Suprapubic skin (tissue), 4 donors: Measurements from ENCODE around the gene RAB6B. TPM values are rescaled to one million over a fixed set of nuclear protein-coding genes. Genes with fewer than 3 reads are reported as not detected.

ENCODE experiments used
- DNase-seq, 2 donors: peaks; one replicate each; pipeline ENCODE4 v3.0.0-alpha.2; 2019; ENCODE audit warnings: low spot score in 2 of 2
- H3K27ac ChIP-seq: fragments of 200-600 bp; sonication (generic); one replicate; pipeline ENCODE4 v1.5.1; 2019
- H3K27me3 ChIP-seq: fragments of 200-600 bp; sonication (generic); one replicate; pipeline ENCODE4 v1.5.1; 2019
- H3K36me3 ChIP-seq: fragments of 200-600 bp; sonication (generic); one replicate; pipeline ENCODE4 v1.5.1; 2019
- H3K4me1 ChIP-seq: fragments of 200-600 bp; sonication (generic); one replicate; pipeline ENCODE4 v1.5.1; 2019
- H3K4me3 ChIP-seq: fragments of 200-600 bp; sonication (generic); one replicate; pipeline ENCODE4 v1.5.1; 2019; ENCODE audit warnings: mild to moderate bottlenecking
- H3K9me3 ChIP-seq: fragments of 200-600 bp; sonication (generic); one replicate; pipeline ENCODE4 v1.5.1; 2019
- EP300 ChIP-seq: sonication (generic); formaldehyde crosslinking; IDR thresholded peaks from one replicate; pipeline ENCODE4 v1.6.1; 2017; ENCODE audit warnings: antibody characterized with exemption
- POLR2A ChIP-seq, 2 donors: fragments of 450-650 bp; IDR thresholded peaks; one replicate each; pipeline ENCODE4 v1.6.1; 2017; ENCODE audit warnings: antibody characterized with exemption in 2 of 2, mild to moderate bottlenecking in 2 of 2, moderate library complexity in 2 of 2
- POLR2AphosphoS5 ChIP-seq, 3 donors: sonication (generic); formaldehyde crosslinking; IDR thresholded peaks; one replicate each; pipeline ENCODE4 v1.6.1; 2017; ENCODE audit warnings: antibody characterized with exemption in 3 of 3
- WGBS: methylation state at CpG from one replicate; pipeline ENCODE4 v1.1.5; 2018; 5-methylcytosine and 5-hydroxymethylcytosine counted together
- total RNA-seq, 4 donors: library from RNA; depleted of rRNA; stranded (reverse); fragments of >200 nt; gene quantifications; one replicate each; pipeline ENCODE4 v1.1.0, GENCODE V29; 2016
- TF ChIP-seq, protein P1 (sequence below), 2 donors: fragments of 200-600 bp in 1 of 2; fragments of 450-650 bp in 1 of 2; sonication (generic) in 1 of 2; IDR thresholded peaks; one replicate each; pipeline ENCODE4 v1.5.1; 2016 to 2019; ENCODE audit warnings: antibody characterized with exemption in 2 of 2, mild to moderate bottlenecking in 1 of 2, moderate library complexity in 1 of 2

The RAB6B gene
- total RNA-seq, 4 donors from 2014 or later: 0.34 to 1.3 (median 0.83) TPM

- TF ChIP-seq POLR2A (IDR thresholded peaks at IDR 0.05) (no peak), POLR2AphosphoS5 (IDR thresholded peaks at IDR 0.05) (no peak), EP300 (no peak)
- no peak overlapping the region for H3K4me3 ChIP-seq
- no peaks in the 10 kb centered on the region for H3K27me3 ChIP-seq
- WGBS: 53% methylated on average over 7 of the region's 7 CpGs
- H3K27ac ChIP-seq: no peak overlapping the region
- H3K36me3 ChIP-seq: no peaks in the 10 kb centered on the region
- peak; percentile 41 to 52 for DNase-seq
- H3K4me1 ChIP-seq: peaks cover 57% of the 10 kb centered on the region
- H3K9me3 ChIP-seq: no peaks in the 10 kb centered on the region
These were observed 45.7 kb upstream of the RAB6B start for GRCh38 chr3:133941415-133941821.

GRCh38 chr3:133940536-133940935 is 44.9 kb upstream of the RAB6B start:
- Histone ChIP-seq H3K4me1 (peaks cover 49% of the 10 kb centered on the region), H3K27ac (no peak overlapping the region), H3K9me3 (no peaks in the 10 kb centered on the region), H3K27me3 (no peaks in the 10 kb centered on the region), H3K36me3 (no peaks in the 10 kb centered on the region), H3K4me3 (no peak overlapping the region)
- no peak for TF ChIP-seq EP300
- TF ChIP-seq POLR2AphosphoS5 (IDR thresholded peaks at IDR 0.05): no peak
- TF ChIP-seq, protein P1, sequence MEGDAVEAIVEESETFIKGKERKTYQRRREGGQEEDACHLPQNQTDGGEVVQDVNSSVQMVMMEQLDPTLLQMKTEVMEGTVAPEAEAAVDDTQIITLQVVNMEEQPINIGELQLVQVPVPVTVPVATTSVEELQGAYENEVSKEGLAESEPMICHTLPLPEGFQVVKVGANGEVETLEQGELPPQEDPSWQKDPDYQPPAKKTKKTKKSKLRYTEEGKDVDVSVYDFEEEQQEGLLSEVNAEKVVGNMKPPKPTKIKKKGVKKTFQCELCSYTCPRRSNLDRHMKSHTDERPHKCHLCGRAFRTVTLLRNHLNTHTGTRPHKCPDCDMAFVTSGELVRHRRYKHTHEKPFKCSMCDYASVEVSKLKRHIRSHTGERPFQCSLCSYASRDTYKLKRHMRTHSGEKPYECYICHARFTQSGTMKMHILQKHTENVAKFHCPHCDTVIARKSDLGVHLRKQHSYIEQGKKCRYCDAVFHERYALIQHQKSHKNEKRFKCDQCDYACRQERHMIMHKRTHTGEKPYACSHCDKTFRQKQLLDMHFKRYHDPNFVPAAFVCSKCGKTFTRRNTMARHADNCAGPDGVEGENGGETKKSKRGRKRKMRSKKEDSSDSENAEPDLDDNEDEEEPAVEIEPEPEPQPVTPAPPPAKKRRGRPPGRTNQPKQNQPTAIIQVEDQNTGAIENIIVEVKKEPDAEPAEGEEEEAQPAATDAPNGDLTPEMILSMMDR (IDR thresholded peaks at IDR 0.05): no peak
- TF ChIP-seq POLR2A (IDR thresholded peaks at IDR 0.05): no peak
- WGBS: 85% methylated on average over 10 of the region's 10 CpGs
- DNase-seq: peak; percentile 19 to 66

- H3K27ac ChIP-seq: no peak overlapping the region
- TF ChIP-seq POLR2A (IDR thresholded peaks at IDR 0.05): no peak
- TF ChIP-seq POLR2AphosphoS5 (IDR thresholded peaks at IDR 0.05): no peak
- TF ChIP-seq, protein P1 (IDR thresholded peaks at IDR 0.05): no peak
- TF ChIP-seq EP300: no peak
These were observed 43.8 kb upstream of the RAB6B start for GRCh38 chr3:133939463-133939835.

GRCh38 chr3:133938770-133939462 is 43.2 kb upstream of the RAB6B start:
- TF ChIP-seq POLR2A (IDR thresholded peaks at IDR 0.05): no peak
- TF ChIP-seq, protein P1 (IDR thresholded peaks at IDR 0.05): peak in 1 of 2 donors; percentile 22
- 36% methylated on average over 2 of the region's 2 CpGs for WGBS
- peaks cover 32% of the 10 kb centered on the region for H3K4me1 ChIP-seq
- H3K27me3 ChIP-seq: no peaks in the 10 kb centered on the region
- DNase-seq: peak; percentile 31 to 47
- H3K4me3 ChIP-seq: no peak overlapping the region
- no peaks in the 10 kb centered on the region for H3K36me3 ChIP-seq
- no peak overlapping the region for H3K27ac ChIP-seq
- no peaks in the 10 kb centered on the region for H3K9me3 ChIP-seq

More at GRCh38 chr3:133939463-133939835, 43.8 kb upstream of the RAB6B start:
- WGBS: 86% methylated on average over 1 of the region's 1 CpG
- Histone ChIP-seq H3K9me3 (no peaks in the 10 kb centered on the region), H3K4me3 (no peak overlapping the region), H3K4me1 (peaks cover 38% of the 10 kb centered on the region), H3K27me3 (no peaks in the 10 kb centered on the region), H3K36me3 (no peaks in the 10 kb centered on the region)
- peak; percentile 32 to 42 for DNase-seq

DNA sequence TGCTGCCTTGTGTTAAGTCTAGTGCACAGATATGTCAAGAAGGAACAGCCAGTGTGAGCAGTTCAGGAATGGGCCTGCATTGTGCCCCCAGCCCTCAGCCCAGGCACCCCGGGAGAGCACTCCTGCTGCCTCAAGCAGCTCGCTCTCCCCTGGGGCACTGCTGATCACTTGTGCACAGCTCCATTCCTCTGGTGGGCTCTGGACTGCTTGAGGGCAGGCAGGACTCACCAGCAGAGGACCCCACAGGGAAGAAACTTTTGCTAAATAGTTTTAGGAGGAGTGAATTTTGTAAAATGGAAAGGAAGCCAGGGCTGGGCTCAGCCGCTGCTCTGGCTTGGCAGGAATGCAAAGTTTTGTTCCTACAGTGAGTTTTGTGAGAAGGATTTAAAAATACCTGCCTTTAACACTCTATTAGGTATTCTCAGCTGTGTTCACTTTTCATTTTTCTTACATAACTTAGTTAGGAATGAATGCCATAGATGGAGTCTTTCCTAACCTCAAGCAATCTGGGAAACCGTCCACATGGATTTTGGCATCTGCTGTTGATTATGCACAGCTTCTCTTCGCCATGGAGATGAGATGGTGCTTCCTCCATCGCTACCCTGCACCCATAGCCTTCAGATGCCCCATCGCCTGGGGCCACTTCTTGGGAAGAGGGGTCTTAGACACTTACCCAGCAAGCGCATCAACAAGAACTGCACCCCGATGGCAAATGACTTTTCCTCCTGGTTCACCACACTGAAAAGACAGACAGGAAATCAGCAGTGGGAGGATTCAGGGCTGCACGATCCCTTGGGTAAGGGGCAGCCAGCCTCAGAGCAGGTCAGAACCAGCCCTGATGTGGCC is 42.3 kb upstream of the RAB6B start:
- Histone ChIP-seq H3K9me3 (no peaks in the 10 kb centered on the region), H3K27me3 (no peaks in the 10 kb centered on the region), H3K36me3 (no peaks in the 10 kb centered on the region), H3K4me1 (peaks cover 23% of the 10 kb centered on the region), H3K4me3 (no peak overlapping the region), H3K27ac (no peak overlapping the region)
- TF ChIP-seq POLR2AphosphoS5 (IDR thresholded peaks at IDR 0.05): no peak
- TF ChIP-seq, protein P1 (IDR thresholded peaks at IDR 0.05): no peak
- TF ChIP-seq EP300: no peak
- TF ChIP-seq POLR2A (IDR thresholded peaks at IDR 0.05): no peak
- WGBS: 27% methylated on average over 10 of the region's 10 CpGs
- peak; percentile 52 to 75 for DNase-seq
